HepG2 (cell line): Measurements from ENCODE around the gene BLID. TPM values are rescaled to one million over a fixed set of nuclear protein-coding genes. Genes with fewer than 3 reads are reported as not detected.

Experiments
- ATAC-seq: fragments of 200-7000 bp; cut with Tn5 transposase; 3 replicates; pipeline ENCODE4 v1.9.1; 2020; ENCODE audit warnings: mild to moderate bottlenecking, moderate library complexity
- BruUV-seq: library from RNA; stranded (reverse); fragments of 400-500 nt; replicated peaks from 2 replicates; lab custom pipeline; 2021; lab: Mats Ljungman, UMichigan
- CTCF ChIA-PET: fragments of 300-600 bp; formaldehyde crosslinking; extraction: SDS; loops from one replicate; lab custom pipeline; 2021; ENCODE audit warnings: low total read pairs, inconsistent platforms, low intra/inter-chr PET ratio; lab: Yijun Ruan, JAX
- POLR2A ChIA-PET: fragments of 350-600 bp; sonication (Branson Sonifier 250); formaldehyde crosslinking; loops from one replicate; lab custom pipeline; 2020; ENCODE audit warnings: antibody characterized with exemption, inconsistent platforms; lab: Yijun Ruan, JAX
- DNase-seq: peaks from one replicate; pipeline ENCODE4 v3.0.0-alpha.2; 2015; ENCODE audit warnings: low spot score
- FAIRE-seq: peaks from 3 replicates; lab custom pipeline; 2011; peaks lifted over from hg19 to GRCh38; lab: Jason Lieb, UNC
- H2AFZ ChIP-seq: one replicate; pipeline ENCODE4 v1.6.1; 2011; ENCODE audit warnings: low read length, inconsistent platforms
- H3K27ac ChIP-seq: fragments of 300-600 bp; 3 replicates; pipeline ENCODE4 v1.8.0; 2011; ENCODE audit warnings: mixed run types, mild to moderate bottlenecking, mixed read lengths, low read length, inconsistent platforms; ENCODE audit not compliant: insufficient read depth; ENCODE audit errors: extremely low read length
- H3K27me3 ChIP-seq, 2 experiments: fragments of 200-600 bp in 1 of 2; 2 replicates in 1 of 2; 3 replicates in 1 of 2; pipeline versions ENCODE4 v1.6.0 to v1.8.0; 2011; ENCODE audit warnings: low read length in 2 of 2, mild to moderate bottlenecking in 2 of 2, moderate library complexity in 2 of 2, inconsistent platforms in 1 of 2; ENCODE audit not compliant: insufficient read depth in 2 of 2, control insufficient read depth in 1 of 2
- H3K36me3 ChIP-seq, 2 experiments: fragments of 200-600 bp in 1 of 2; replicated peaks in 1 of 2; 2 replicates in 1 of 2; 3 replicates in 1 of 2; pipeline versions ENCODE4 v1.5.1 to v1.8.0; 2011; ENCODE audit warnings: low read length in 2 of 2, inconsistent platforms in 1 of 2; ENCODE audit not compliant: insufficient read depth in 2 of 2, control insufficient read depth in 1 of 2
- H3K4me1 ChIP-seq: 2 replicates; pipeline ENCODE4 v1.5.1; 2012; ENCODE audit warnings: low read length, inconsistent platforms; ENCODE audit not compliant: insufficient read depth
- H3K4me2 ChIP-seq: 2 replicates; pipeline ENCODE4 v1.6.0; 2011; ENCODE audit warnings: low read depth, low read length, inconsistent platforms
- H3K4me3 ChIP-seq, 3 experiments: fragments of 200-600 bp in 1 of 3; sonication (generic), shearing (Covaris generic) in 1 of 3; replicated peaks in 1 of 3; 2 replicates each; pipeline ENCODE4 v1.5.1; 2011 to 2016; ENCODE audit warnings: low read length in 3 of 3, inconsistent platforms in 2 of 3, low read depth in 2 of 3, mild to moderate bottlenecking in 2 of 3, control low read depth in 1 of 3, mixed read lengths in 1 of 3; ENCODE audit not compliant: insufficient read depth in 1 of 3
- H3K79me2 ChIP-seq: one replicate; pipeline ENCODE4 v1.6.1; 2011; ENCODE audit warnings: low read length, inconsistent platforms; ENCODE audit not compliant: insufficient read depth
- H3K9ac ChIP-seq: 2 replicates; pipeline ENCODE4 v1.6.0; 2011; ENCODE audit warnings: mild to moderate bottlenecking, low read depth, low read length, inconsistent platforms; ENCODE audit not compliant: insufficient read depth
- H3K9me3 ChIP-seq: 2 replicates; pipeline ENCODE4 v1.5.1; 2012; ENCODE audit warnings: mild to moderate bottlenecking, low read length
- H4K20me1 ChIP-seq: 2 replicates; pipeline ENCODE4 v1.6.0; 2011; ENCODE audit warnings: inconsistent platforms, mild to moderate bottlenecking, low read length, moderate library complexity; ENCODE audit not compliant: insufficient read depth
- ARHGAP35 ChIP-seq: sonication (generic); formaldehyde crosslinking; IDR thresholded peaks from 2 replicates; pipeline ENCODE4 v1.9.0; 2022; ENCODE audit warnings: mild to moderate bottlenecking, inconsistent platforms, moderate library complexity, missing genetic modification reagents, borderline replicate concordance
- CENPBD1 ChIP-seq: sonication (generic); formaldehyde crosslinking; IDR thresholded peaks from 2 replicates; pipeline ENCODE4 v1.8.0; 2022; ENCODE audit warnings: missing genetic modification reagents, low read depth, mild to moderate bottlenecking, borderline replicate concordance
- GRHL1 ChIP-seq: sonication (generic); formaldehyde crosslinking; conservative IDR thresholded peaks from 2 replicates; pipeline ENCODE4 v1.8.0; 2022; ENCODE audit warnings: missing genetic modification reagents
- JUNB ChIP-seq: sonication (generic); formaldehyde crosslinking; IDR thresholded peaks from 2 replicates; pipeline ENCODE4 v1.8.0; 2022; ENCODE audit warnings: missing genetic modification reagents, mild to moderate bottlenecking, borderline replicate concordance
- JUND ChIP-seq: sonication (generic); formaldehyde crosslinking; IDR thresholded peaks from 2 replicates; pipeline ENCODE4 v1.8.0; 2022; ENCODE audit warnings: mild to moderate bottlenecking, missing genetic modification reagents
- KAT7 ChIP-seq: IDR thresholded peaks from 2 replicates; pipeline ENCODE4 v1.6.1; 2018; ENCODE audit warnings: borderline replicate concordance, missing compliant biosample characterization
- KDM5B ChIP-seq: sonication (generic); formaldehyde crosslinking; IDR thresholded peaks from 2 replicates; pipeline ENCODE4 v1.4.0; 2020; ENCODE audit warnings: missing genetic modification reagents, mild to moderate bottlenecking, borderline replicate concordance
- KLF9 ChIP-seq: IDR thresholded peaks from 2 replicates; pipeline ENCODE4 v1.6.1; 2016; ENCODE audit warnings: low read depth
- MTA1 ChIP-seq: sonication (generic); formaldehyde crosslinking; IDR thresholded peaks from 2 replicates; pipeline ENCODE4 v1.4.0; 2020; ENCODE audit warnings: missing genetic modification reagents, mild to moderate bottlenecking, borderline replicate concordance
- RFXAP ChIP-seq: sonication (generic); formaldehyde crosslinking; IDR thresholded peaks from 2 replicates; pipeline ENCODE4 v1.4.0; 2020; ENCODE audit warnings: missing genetic modification reagents, borderline replicate concordance
- RXRA ChIP-seq: sonication (generic); formaldehyde crosslinking; IDR thresholded peaks from 2 replicates; pipeline ENCODE4 v1.5.1; 2020; ENCODE audit warnings: missing genetic modification reagents
- ZNF512 ChIP-seq: sonication (generic); formaldehyde crosslinking; IDR thresholded peaks from 2 replicates; pipeline ENCODE4 v1.4.0; 2020; ENCODE audit warnings: mild to moderate bottlenecking, missing genetic modification reagents
- ZNF562 ChIP-seq: sonication (generic); formaldehyde crosslinking; IDR thresholded peaks from 2 replicates; pipeline ENCODE4 v1.8.0; 2022; ENCODE audit warnings: missing genetic modification reagents, borderline replicate concordance
- ZNF75D ChIP-seq: sonication (generic); formaldehyde crosslinking; IDR thresholded peaks from 2 replicates; pipeline ENCODE4 v1.8.1; 2023; ENCODE audit warnings: missing genetic modification reagents, mild to moderate bottlenecking, borderline replicate concordance
- WGBS: methylation state at CpG from one replicate; pipeline ENCODE4 v1.1.6; 2017; ENCODE audit warnings: low lambda C conversion rate; 5-methylcytosine and 5-hydroxymethylcytosine counted together
- in situ Hi-C: cut with HindIII; loops from 2 replicates; pipeline ENCODE4 v1.10.0; 2017; ENCODE audit warnings: low pct_unique_long_range_greater_than_20kb; ENCODE audit not compliant: extremely low pct_ligation_motif_present
- intact Hi-C: fragments of 100-400 bp; cut with micrococcal nuclease; formaldehyde crosslinking; loops from one replicate; pipeline ENCODE4 v1.10.0; 2022; ENCODE audit not compliant: unreplicated experiment
- polyA plus RNA-seq, 8 experiments: library from polyadenylated mRNA; depleted of rRNA in 3 of 8; stranded (reverse) in 7 of 8; unstranded in 1 of 8; fragments of >200 nt; fragmentation: Illumina TruSeq in 4 of 8; extraction: Trizol in 4 of 8; gene quantifications; 2 replicates each; pipeline versions ENCODE4 v1.2.1 to v1.2.3, GENCODE V29; 2011 to 2016; ENCODE audit warnings: low read depth in 4 of 8, missing spikeins in 1 of 8, mixed read lengths in 1 of 8; ENCODE audit not compliant: insufficient read depth in 1 of 8
- total RNA-seq, 5 experiments: library from RNA; depleted of rRNA; stranded (reverse); fragments of >200 nt; fragmentation: Illumina TruSeq; extraction: Trizol; gene quantifications; 2 replicates each; pipeline ENCODE4 v1.2.3, GENCODE V29; 2016; ENCODE audit warnings: low read depth in 1 of 5
- TF ChIP-seq, protein P1 (sequence below): sonication (generic); formaldehyde crosslinking; IDR thresholded peaks from 2 replicates; pipeline ENCODE4 v1.4.0; 2020; ENCODE audit warnings: missing genetic modification reagents

Gene BLID
- total and polyA plus RNA-seq, 2 of the 13 experiments (the other 11 are each of a cell fraction or from before 2014, with no cell fraction given): not detected

DNA sequence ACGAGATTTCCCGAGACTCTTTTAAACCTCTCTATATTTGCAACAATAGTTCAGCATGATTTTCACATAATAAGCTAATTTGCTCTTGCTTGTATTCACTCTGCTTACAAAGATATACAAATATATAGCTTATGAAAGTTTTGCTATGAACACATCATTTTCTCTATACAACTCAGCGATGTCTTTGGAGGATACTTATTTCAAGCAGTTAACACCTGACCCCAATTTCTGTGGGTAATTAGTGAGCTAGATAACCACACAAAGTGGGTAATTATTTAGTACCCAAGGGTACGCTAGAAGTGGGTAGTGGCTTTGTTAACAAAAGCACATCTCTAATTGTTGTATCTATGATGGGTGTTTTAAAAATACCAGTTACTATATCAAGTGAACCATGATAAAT lies 12.3 kb downstream of the BLID start (continued):
- TF ChIP-seq GRHL1 (CRISPR knock-in tag) (no peak), JUND (no peak), KAT7 (CRISPR knock-in tag) (no peak)

- Histone ChIP-seq H3K4me3 (no peak overlapping the region), H3K27ac (no peak overlapping the region), H3K27me3 (no peaks in the 10 kb centered on the region), H3K4me2 (no peak overlapping the region), H4K20me1 (no peaks in the 10 kb centered on the region), H3K36me3 (no peaks in the 10 kb centered on the region), H2AFZ (no peak overlapping the region), H3K9ac (no peak overlapping the region), H3K4me1 (no peaks in the 10 kb centered on the region), H3K9me3 (no peaks in the 10 kb centered on the region), H3K79me2 (no peaks in the 10 kb centered on the region)
- DNase-seq (no peak), FAIRE-seq (no peak), ATAC-seq (no peak)
- intact Hi-C loops (loop anchor here (5.0 to 10.0 kb wide), 2 partner anchors 229 to 404 kb away; no protein-coding TSS in a partner anchor), in situ Hi-C loops (no loop called here)
- ChIA-PET CTCF (no interaction called here), POLR2A (no interaction called here)
- WGBS: 46% methylated on average over 6 of the region's 6 CpGs
- no TSS peak for BruUV-seq
- TF ChIP-seq RFXAP: no peak
- no peak for TF ChIP-seq CENPBD1
- TF ChIP-seq ARHGAP35 (CRISPR knock-in tag): no peak
- no peak for TF ChIP-seq ZNF562 (CRISPR knock-in tag)
- TF ChIP-seq JUNB (CRISPR knock-in tag): no peak
- no peak for TF ChIP-seq RXRA
- no peak for TF ChIP-seq ZNF512 (CRISPR knock-in tag)
- TF ChIP-seq KDM5B (CRISPR knock-in tag): no peak
- TF ChIP-seq ZNF75D (CRISPR knock-in tag): no peak
- TF ChIP-seq KLF9 (CRISPR knock-in tag): no peak
- no peak for TF ChIP-seq MTA1 (CRISPR knock-in tag)
- TF ChIP-seq, protein P1, sequence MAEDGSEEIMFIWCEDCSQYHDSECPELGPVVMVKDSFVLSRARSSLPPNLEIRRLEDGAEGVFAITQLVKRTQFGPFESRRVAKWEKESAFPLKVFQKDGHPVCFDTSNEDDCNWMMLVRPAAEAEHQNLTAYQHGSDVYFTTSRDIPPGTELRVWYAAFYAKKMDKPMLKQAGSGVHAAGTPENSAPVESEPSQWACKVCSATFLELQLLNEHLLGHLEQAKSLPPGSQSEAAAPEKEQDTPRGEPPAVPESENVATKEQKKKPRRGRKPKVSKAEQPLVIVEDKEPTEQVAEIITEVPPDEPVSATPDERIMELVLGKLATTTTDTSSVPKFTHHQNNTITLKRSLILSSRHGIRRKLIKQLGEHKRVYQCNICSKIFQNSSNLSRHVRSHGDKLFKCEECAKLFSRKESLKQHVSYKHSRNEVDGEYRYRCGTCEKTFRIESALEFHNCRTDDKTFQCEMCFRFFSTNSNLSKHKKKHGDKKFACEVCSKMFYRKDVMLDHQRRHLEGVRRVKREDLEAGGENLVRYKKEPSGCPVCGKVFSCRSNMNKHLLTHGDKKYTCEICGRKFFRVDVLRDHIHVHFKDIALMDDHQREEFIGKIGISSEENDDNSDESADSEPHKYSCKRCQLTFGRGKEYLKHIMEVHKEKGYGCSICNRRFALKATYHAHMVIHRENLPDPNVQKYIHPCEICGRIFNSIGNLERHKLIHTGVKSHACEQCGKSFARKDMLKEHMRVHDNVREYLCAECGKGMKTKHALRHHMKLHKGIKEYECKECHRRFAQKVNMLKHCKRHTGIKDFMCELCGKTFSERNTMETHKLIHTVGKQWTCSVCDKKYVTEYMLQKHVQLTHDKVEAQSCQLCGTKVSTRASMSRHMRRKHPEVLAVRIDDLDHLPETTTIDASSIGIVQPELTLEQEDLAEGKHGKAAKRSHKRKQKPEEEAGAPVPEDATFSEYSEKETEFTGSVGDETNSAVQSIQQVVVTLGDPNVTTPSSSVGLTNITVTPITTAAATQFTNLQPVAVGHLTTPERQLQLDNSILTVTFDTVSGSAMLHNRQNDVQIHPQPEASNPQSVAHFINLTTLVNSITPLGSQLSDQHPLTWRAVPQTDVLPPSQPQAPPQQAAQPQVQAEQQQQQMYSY (CRISPR knock-in tag): no peak
Observed at GRCh38 chr11:122103321-122103720, 12.7 kb downstream of the BLID start.
